ENCODE measurements around the gene USP38.
A peak's percentile ranks its signal among the peaks of the same experiment; 100 is the strongest.

The USP38 gene

GRCh38 chr4:143188136-143189088 is 3.7 kb downstream of the USP38 start:
- FAIRE-seq (no peak), DNase-seq (ENCODE audit: insufficient read length, low spot score) (no peak)
- no peak for TF ChIP-seq CTCF (IDR thresholded peaks at IDR 0.05; ENCODE audit: insufficient read depth, missing control alignments)

GRCh38 chr4:143189528-143189927 is 4.8 kb downstream of the USP38 start:
- FAIRE-seq (no peak), DNase-seq (ENCODE audit: insufficient read length, low spot score) (no peak)

GRCh38 chr4:143195581-143195980 is 10.9 kb downstream of the USP38 start:
- FAIRE-seq: no peak
- no peak for DNase-seq (ENCODE audit: insufficient read length, low spot score)
- TF ChIP-seq CTCF (IDR thresholded peaks at IDR 0.05; ENCODE audit: insufficient read depth, missing control alignments): no peak

More at GRCh38 chr4:143189528-143189927, 4.8 kb downstream of the USP38 start:
- no peak for TF ChIP-seq CTCF (IDR thresholded peaks at IDR 0.05; ENCODE audit: insufficient read depth, missing control alignments)

- no peak for FAIRE-seq
- DNase-seq (ENCODE audit: insufficient read length, low spot score): no peak
- TF ChIP-seq CTCF (IDR thresholded peaks at IDR 0.05; ENCODE audit: insufficient read depth, missing control alignments): no peak
Observed at GRCh38 chr4:143196323-143196722, 11.6 kb downstream of the USP38 start.

- no peak for FAIRE-seq
- TF ChIP-seq CTCF (IDR thresholded peaks at IDR 0.05; ENCODE audit: insufficient read depth, missing control alignments): no peak
- no peak for DNase-seq (ENCODE audit: insufficient read length, low spot score)
Observed at GRCh38 chr4:143199503-143199902, 14.8 kb downstream of the USP38 start.

- no peak for DNase-seq (ENCODE audit: insufficient read length, low spot score)
- peak; percentile 36 for TF ChIP-seq CTCF (IDR thresholded peaks at IDR 0.05; ENCODE audit: insufficient read depth, missing control alignments)
- peak; percentile 11 for FAIRE-seq
Observed at GRCh38 chr4:143202824-143203223, 18.1 kb downstream of the USP38 start.

GRCh38 chr4:143203577-143203976 is 18.9 kb downstream of the USP38 start:
- TF ChIP-seq CTCF (IDR thresholded peaks at IDR 0.05; ENCODE audit: insufficient read depth, missing control alignments): no peak
- FAIRE-seq (no peak), DNase-seq (ENCODE audit: insufficient read length, low spot score) (no peak)
